Tibial nerve (tissue), 4 donors: ENCODE results near the gene TBC1D21.

ENCODE experiments used
- EP300 ChIP-seq, 2 donors: sonication (generic); formaldehyde crosslinking; IDR thresholded peaks; one replicate each; pipeline ENCODE4 v1.6.1; 2017; ENCODE audit warnings: antibody characterized with exemption in 2 of 2, mild to moderate bottlenecking in 1 of 2
- POLR2A ChIP-seq, 2 donors: fragments of 450-650 bp; IDR thresholded peaks; one replicate each; pipeline ENCODE4 v1.6.1; 2017; ENCODE audit warnings: antibody characterized with exemption in 2 of 2, mild to moderate bottlenecking in 2 of 2, moderate library complexity in 2 of 2
- TF ChIP-seq, protein P1 (sequence below), 5 experiments: fragments of 200-600 bp in 3 of 5; fragments of 450-650 bp in 2 of 5; sonication (generic) in 3 of 5; IDR thresholded peaks; one replicate each; pipeline ENCODE4 v1.5.1; 2016 to 2019; ENCODE audit warnings: antibody characterized with exemption in 5 of 5, mild to moderate bottlenecking in 3 of 5, moderate library complexity in 2 of 5

DNA sequence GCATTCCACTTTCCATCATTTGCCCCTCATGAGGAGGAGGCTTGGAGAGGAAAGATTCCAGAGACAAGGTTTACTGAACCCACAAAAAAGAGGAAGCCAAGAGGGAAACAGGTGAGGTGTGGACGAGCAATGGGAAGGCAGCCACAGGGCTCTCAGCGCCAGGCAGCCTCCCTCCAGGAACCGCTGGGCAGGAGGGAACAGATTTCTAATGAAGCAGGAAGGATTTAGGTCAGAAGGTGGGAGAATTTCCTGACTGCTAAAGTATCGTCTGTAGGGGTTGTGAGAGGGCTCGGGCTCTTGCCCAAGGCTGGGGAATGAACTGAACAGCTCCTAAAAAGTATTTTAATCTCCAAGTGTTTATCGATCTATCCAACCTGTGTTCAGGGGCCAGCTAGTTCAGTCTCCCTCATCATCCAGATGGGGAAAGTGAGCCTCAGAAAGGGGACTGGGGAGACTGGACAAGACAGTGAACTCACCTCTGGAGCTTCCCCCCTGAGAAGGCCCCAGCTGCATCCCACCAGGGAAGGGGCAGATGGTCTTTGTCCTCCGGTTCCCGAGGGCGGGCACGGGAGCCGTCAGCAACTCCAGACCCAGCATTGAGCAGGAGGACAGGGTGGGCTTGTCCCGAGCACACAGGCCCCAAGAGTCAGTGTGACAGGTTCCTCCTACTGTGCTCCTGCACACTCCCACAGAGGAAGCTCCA lies 63.4 kb downstream of the TBC1D21 start:
- TF ChIP-seq, protein P1, sequence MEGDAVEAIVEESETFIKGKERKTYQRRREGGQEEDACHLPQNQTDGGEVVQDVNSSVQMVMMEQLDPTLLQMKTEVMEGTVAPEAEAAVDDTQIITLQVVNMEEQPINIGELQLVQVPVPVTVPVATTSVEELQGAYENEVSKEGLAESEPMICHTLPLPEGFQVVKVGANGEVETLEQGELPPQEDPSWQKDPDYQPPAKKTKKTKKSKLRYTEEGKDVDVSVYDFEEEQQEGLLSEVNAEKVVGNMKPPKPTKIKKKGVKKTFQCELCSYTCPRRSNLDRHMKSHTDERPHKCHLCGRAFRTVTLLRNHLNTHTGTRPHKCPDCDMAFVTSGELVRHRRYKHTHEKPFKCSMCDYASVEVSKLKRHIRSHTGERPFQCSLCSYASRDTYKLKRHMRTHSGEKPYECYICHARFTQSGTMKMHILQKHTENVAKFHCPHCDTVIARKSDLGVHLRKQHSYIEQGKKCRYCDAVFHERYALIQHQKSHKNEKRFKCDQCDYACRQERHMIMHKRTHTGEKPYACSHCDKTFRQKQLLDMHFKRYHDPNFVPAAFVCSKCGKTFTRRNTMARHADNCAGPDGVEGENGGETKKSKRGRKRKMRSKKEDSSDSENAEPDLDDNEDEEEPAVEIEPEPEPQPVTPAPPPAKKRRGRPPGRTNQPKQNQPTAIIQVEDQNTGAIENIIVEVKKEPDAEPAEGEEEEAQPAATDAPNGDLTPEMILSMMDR (IDR thresholded peaks at IDR 0.05), result no peak
- TF ChIP-seq POLR2A (IDR thresholded peaks at IDR 0.05) (no peak), EP300 (IDR thresholded peaks at IDR 0.05) (no peak)
